A673 (cell line): ENCODE results near the gene DAB1. TPM values are rescaled to one million over a fixed set of nuclear protein-coding genes. Genes with fewer than 3 reads are reported as not detected.

Experiments
- BruUV-seq: library from RNA; stranded (reverse); fragments of 400-500 nt; replicated peaks from 2 replicates; lab custom pipeline; 2021; lab: Mats Ljungman, UMichigan
- CTCF ChIA-PET: fragments of 300-600 bp; sonication (Branson Sonifier 250); formaldehyde crosslinking; loops from one replicate; lab custom pipeline; 2022; ENCODE audit warnings: antibody characterized with exemption; lab: Charles Lee
- POLR2A ChIA-PET: fragments of 300-600 bp; sonication (Branson Sonifier 250); formaldehyde crosslinking; loops from one replicate; lab custom pipeline; 2022; ENCODE audit warnings: antibody characterized with exemption; ENCODE audit not compliant: low non-redundant PET; lab: Charles Lee
- DNase-seq: peaks from one replicate; pipeline ENCODE4 v3.0.0-alpha.2; 2015; ENCODE audit warnings: low spot score
- H3K27ac ChIP-seq: fragments of 200-600 bp; sonication (generic); 2 replicates; pipeline ENCODE4 v1.5.1; 2016; ENCODE audit warnings: mixed run types, low read depth, mild to moderate bottlenecking, mixed read lengths, antibody characterized with exemption, low read length; ENCODE audit not compliant: poor library complexity, severe bottlenecking
- H3K27me3 ChIP-seq: fragments of 200-600 bp; sonication (generic); replicated peaks from 2 replicates; pipeline ENCODE4 v1.6.1; 2017; ENCODE audit warnings: mixed run types, low read depth, mild to moderate bottlenecking, mixed read lengths, antibody characterized with exemption, low read length; ENCODE audit not compliant: insufficient read depth, poor library complexity
- H3K36me3 ChIP-seq: fragments of 200-600 bp; sonication (generic); 2 replicates; pipeline ENCODE4 v1.6.1; 2016; ENCODE audit warnings: mixed run types, mild to moderate bottlenecking, mixed read lengths, antibody characterized with exemption, low read length; ENCODE audit not compliant: insufficient read depth, poor library complexity, severe bottlenecking
- H3K4me1 ChIP-seq: fragments of 200-600 bp; sonication (generic); 2 replicates; pipeline ENCODE4 v1.6.1; 2017; ENCODE audit warnings: mixed run types, mild to moderate bottlenecking, mixed read lengths, antibody characterized with exemption, low read length; ENCODE audit not compliant: insufficient read depth, poor library complexity, severe bottlenecking
- H3K4me3 ChIP-seq: fragments of 200-600 bp; sonication (generic); 2 replicates; pipeline ENCODE4 v1.5.1; 2016; ENCODE audit warnings: low read depth, mixed run types, mild to moderate bottlenecking, mixed read lengths, low read length; ENCODE audit not compliant: poor library complexity, severe bottlenecking
- H3K9me3 ChIP-seq: fragments of 200-600 bp; sonication (generic); 2 replicates; pipeline ENCODE4 v1.6.1; 2016; ENCODE audit warnings: mixed run types, low read depth, mild to moderate bottlenecking, mixed read lengths, antibody characterized with exemption, low read length; ENCODE audit not compliant: poor library complexity, severe bottlenecking
- CTCF ChIP-seq: fragments of 300-800, 200-600 bp; sonication (generic); conservative IDR thresholded peaks from 2 replicates; pipeline ENCODE4 v1.5.1; 2017; ENCODE audit warnings: low read depth, mild to moderate bottlenecking, antibody characterized with exemption, low read length, moderate library complexity, mixed read lengths
- EZH2 ChIP-seq: fragments of 200-600 bp; sonication (generic); IDR thresholded peaks from 2 replicates; pipeline ENCODE4 v1.6.1; 2017; ENCODE audit warnings: borderline replicate concordance, low read depth, mild to moderate bottlenecking, mixed read lengths, antibody characterized with exemption, low read length; ENCODE audit not compliant: poor library complexity, severe bottlenecking
- intact Hi-C: fragments of 100-400 bp; cut with micrococcal nuclease; formaldehyde crosslinking; loops from one replicate; pipeline ENCODE4 v1.10.0; 2022; ENCODE audit not compliant: unreplicated experiment
- total RNA-seq: library from RNA; stranded (reverse); gene quantifications from 2 replicates; pipeline ENCODE4 v1.2.3, GENCODE V29; 2021

DAB1 gene
- total RNA-seq, 1 experiment from 2014 or later = 112 TPM

- POLR2A ChIA-PET = no interaction called here
- H3K4me3 ChIP-seq = no peak overlapping the region
- DNase-seq = no peak
- H3K27me3 ChIP-seq = no peaks in the 10 kb centered on the region
- CTCF ChIA-PET = no interaction called here
- H3K36me3 ChIP-seq = no peaks in the 10 kb centered on the region
- no peaks in the 10 kb centered on the region for H3K4me1 ChIP-seq
- no TSS peak for BruUV-seq
- TF ChIP-seq EZH2 (no peak), CTCF (no peak)
- H3K9me3 ChIP-seq = no peaks in the 10 kb centered on the region
- H3K27ac ChIP-seq = no peak overlapping the region
- intact Hi-C loops = no loop called here
Observed at GRCh38 chr1:56952501-56952900, 471.4 kb downstream of the DAB1 start.

- Histone ChIP-seq H3K4me3 (no peak overlapping the region), H3K27me3 (no peaks in the 10 kb centered on the region), H3K4me1 (no peaks in the 10 kb centered on the region), H3K9me3 (no peaks in the 10 kb centered on the region), H3K27ac (no peak overlapping the region), H3K36me3 (no peaks in the 10 kb centered on the region)
- ChIA-PET POLR2A (interaction anchor here (0.5 kb wide), 1 partner anchor 457 kb away, joined by 3 read pairs; no protein-coding TSS in a partner anchor), CTCF (no interaction called here)
- no peak for DNase-seq
- BruUV-seq = no TSS peak
- TF ChIP-seq CTCF (no peak), EZH2 (no peak)
- intact Hi-C loops = no loop called here
Observed at GRCh38 chr1:56948403-56949023, 475.3 kb downstream of the DAB1 start.
